CD4-positive, alpha-beta T cell treated with Interferon alpha-2 for 1 hour (primary cell): Measurements from ENCODE around the gene SURF2.
"Not testable (repeated sequence)": the region's sequence is repeated elsewhere in the genome, so short reads cannot be mapped to it uniquely, and the experiment has no call there.

ENCODE experiments used
- DNase-seq, 2 donors: peaks; one replicate each; pipeline ENCODE4 v3.0.0-alpha.2; 2020 to 2022

Gene SURF2

DNA sequence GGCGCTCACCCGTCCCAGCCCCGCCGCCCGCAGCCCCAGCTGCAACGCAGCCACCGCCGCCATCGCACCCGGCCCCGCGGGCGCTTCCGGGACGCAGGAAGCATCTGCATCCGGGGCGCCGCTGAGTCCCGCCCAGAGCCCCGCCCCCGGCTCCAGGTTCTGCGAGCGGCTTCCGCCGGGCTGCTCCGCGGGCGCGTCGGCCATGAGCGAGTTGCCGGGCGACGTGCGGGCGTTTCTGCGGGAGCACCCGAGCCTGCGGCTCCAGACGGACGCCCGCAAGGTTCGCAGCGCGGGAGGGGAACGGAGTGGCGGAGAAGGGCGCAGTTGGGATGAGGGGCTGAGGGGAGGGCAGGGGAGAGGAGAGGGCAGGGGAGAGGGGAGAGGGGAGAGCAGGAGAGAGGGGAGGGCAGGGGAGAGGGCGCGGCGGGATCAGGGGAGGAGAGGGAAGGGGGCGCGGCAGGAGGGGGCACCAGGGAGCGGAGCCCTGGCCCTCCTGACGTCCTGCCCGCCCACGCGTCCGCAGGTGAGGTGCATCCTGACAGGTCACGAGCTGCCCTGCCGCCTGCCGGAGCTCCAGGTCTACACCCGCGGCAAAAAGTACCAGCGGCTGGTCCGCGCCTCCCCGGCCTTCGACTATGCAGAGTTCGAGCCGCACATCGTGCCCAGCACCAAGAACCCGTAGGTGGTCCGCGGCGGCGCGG is at the start of gene SURF2, which contains the start of gene SURF1:
Gene SURF2, plus strand, starts transcription at position 160 of the 701 bp plus-strand sequence. Its CDS starts 43 bp downstream, at position 203.
Gene SURF1, minus strand, starts transcription at position 97 of the 701 bp plus-strand sequence. Its CDS starts 34 bp downstream, at position 63.
- peak; percentile 85 to 91 for DNase-seq

- DNase-seq, result no peak
Measured at GRCh38 chr9:133307301-133307700, 49.0 kb upstream of the SURF2 start.

- DNase-seq, result no peak
Measured at GRCh38 chr9:133309608-133310007, 46.7 kb upstream of the SURF2 start.

DNA sequence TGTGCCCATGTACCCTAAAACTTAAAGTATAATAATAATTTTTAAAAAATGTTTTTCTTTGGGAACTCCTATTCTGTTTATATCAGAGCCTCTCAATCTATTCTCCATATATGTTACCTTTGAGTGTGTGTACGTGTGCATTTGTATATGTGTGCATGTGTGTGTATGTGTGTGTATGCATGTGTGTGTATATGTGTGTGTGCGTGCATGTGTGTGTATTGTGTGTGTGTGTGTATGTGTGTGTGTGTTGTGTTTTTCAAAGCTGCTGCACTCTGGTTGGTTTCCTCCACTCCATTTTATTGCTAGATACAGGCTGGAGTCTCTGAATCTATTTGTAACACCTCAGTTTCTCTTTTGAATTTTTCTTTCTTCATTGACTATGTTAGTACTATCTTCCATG is 40.4 kb upstream of the SURF2 start:
- no peak for DNase-seq

GRCh38 chr9:133317551-133317950 is 38.8 kb upstream of the SURF2 start:
- not testable (repeated sequence) for DNase-seq

- no peak for DNase-seq
Measured at GRCh38 chr9:133320421-133320881, 35.9 kb upstream of the SURF2 start.

DNA sequence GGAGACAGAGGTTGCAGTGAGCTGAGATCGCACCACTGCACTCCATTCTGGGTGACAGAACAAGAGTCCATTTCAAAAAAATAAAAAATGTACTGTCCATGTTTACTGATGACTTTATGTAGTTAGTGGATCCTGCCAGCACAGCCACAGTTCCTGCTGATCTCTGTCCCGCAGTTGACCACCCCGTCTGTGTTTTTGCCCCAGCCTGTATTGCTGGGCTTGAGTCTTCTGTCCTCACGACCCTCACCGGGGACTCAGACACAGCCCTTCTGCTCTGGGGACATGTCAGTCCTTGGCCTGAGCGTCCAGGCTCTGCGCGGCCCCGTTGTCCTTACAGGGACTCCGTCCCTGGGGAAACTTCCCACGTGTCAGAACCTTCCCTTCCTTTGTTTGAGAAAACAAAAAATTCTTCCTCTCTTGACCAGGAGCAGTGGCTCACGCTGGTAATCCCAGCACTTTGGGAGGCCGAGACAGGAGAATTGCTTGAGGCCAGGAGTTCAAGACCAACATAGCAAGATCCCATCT is 34.9 kb upstream of the SURF2 start:
- no peak for DNase-seq

DNA sequence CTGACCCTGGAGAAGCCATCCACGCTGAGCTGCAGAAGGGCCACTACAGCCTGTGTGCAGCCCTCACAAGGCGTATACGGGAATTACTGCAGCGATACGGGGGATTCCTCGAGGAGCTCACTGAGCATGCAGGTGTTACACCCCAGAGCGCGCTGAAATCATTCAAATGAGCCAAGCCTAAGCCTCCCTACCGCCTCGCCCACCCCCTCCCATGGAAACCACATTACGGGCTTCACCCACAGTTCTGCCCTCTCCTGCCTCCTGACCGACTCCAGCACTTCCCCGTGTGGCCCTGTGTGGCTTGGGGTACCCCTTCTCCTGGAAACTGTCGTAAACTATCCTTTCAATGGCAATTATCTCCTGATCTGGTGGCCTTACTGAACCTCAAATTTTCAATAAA is 33.6 kb upstream of the SURF2 start:
- DNase-seq, result no peak

DNA sequence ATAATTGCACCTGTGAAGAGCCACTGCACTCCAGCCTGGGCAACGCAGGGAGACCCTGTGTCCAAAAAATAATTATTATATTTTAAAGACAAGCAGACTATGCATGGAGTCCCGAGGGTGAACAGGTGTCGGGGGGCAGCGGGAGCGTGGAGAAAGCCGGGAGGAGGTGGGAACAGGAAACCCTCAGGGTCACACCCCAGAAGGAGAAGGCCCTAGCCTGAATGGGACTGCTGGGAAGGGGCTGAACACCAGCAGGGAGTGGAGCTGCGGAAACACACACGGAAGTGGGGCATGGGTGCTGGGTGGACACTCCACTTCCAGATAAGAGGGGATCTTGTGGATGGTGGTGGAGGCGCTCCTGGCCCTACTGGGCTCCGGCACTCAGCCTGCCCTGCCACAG is 33.1 kb upstream of the SURF2 start:
- DNase-seq, result no peak

- no peak for DNase-seq
Measured at GRCh38 chr9:133323991-133324703, 32.2 kb upstream of the SURF2 start.

- not testable (repeated sequence) for DNase-seq
Measured at GRCh38 chr9:133327021-133327420, 29.3 kb upstream of the SURF2 start.

- no peak for DNase-seq
Measured at GRCh38 chr9:133327834-133328484, 28.4 kb upstream of the SURF2 start.

- not testable (repeated sequence) for DNase-seq
Measured at GRCh38 chr9:133329306-133330156, 26.8 kb upstream of the SURF2 start.

- DNase-seq, result no peak
Measured at GRCh38 chr9:133331221-133331620, 25.1 kb upstream of the SURF2 start.

DNA sequence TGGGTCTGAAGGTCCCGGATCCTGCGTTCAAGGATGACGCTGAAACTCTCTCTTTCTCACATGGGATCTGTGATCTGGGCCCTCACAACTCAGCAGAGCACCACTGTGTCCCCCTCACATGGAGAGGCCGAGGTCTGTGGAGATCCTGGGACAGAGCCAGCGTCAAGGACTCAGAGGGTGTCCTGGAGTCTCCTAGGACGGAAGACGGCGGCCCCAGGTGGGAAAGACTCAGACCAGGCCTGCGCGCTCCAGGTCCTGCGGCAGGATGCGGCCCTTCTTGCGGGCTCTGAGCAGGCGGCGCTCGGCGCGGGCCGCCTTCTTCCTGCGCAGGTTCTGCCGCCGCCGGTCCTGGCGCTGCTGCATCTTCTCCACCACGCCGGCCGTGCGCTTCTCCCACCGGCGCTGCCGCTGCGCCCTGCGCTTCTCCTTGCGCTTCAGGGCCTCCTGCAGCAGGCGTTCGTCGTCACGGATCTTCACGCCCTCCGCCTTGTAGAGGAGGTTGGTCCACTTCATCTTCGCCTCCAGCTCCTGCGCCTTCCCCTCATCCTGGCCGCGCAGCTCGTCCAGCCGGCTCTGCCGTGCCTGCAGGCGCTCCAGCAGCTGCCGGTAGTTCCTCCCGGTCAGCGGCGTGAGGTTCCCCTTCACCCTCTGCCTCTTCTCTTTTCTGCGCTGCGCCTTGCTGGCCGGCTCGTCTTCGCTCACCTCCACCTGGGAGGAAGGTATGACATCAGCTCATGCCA is 24.5 kb upstream of the SURF2 start:
- no peak for DNase-seq

DNA sequence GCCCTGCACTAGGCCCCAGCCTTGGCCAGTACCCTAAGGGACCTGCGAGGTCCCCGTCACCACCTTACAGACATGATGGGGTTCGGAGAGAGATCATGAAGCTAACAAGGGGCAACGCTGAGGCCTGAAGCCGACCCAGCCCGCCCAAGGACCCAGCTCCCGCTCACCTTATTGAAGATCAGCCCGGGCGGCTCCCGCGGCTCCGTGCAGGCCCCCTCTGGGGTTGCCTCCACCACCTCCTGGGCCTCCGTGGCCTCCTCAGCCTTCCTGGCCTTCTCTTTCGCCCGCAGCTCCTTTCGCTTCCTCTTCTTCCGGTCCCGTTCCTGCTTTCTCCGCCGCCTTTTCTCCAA is 24.0 kb upstream of the SURF2 start:
- no peak for DNase-seq

DNA sequence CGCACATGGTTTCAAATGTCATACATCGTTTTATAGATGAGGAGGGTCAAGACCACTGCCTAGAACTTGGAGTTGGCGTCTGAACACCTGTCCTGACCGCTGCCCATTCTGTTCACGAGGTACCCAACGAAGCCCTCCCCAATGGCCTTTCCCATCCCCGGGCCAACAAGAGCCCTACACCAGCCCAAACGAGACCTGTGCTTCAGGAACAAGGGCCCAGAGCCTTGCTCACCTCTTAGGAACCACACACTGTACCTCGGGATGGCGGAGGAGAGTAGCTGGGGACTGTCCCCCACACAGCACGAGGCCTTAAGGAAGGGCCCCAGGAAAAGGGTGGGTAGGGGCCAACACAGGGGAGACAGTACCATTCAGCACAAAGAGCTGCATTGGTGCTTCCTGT is 23.3 kb upstream of the SURF2 start:
- no peak for DNase-seq

GRCh38 chr9:133333566-133333965 is 22.8 kb upstream of the SURF2 start:
- DNase-seq, result no peak

DNA sequence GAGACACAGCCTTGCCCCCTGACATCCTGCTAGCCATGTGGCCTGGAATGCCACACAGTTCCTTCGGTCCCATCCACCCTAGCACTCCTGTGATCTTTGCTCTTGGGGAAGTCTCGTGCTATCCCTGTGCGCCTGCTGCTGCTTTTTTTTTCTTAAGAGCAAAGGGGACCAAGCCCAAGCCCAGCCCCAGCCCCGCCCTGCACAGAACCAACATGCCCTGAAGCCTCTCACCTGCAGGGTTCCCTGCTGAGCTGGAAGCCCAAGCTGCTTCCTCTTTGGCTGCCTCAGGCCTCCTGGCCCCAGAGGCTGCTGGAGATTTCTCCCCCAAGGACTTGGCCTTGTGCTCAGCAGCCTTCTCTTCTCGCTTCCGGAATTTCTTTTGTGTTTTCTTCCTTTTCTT is 22.2 kb upstream of the SURF2 start:
- DNase-seq, result no peak

DNA sequence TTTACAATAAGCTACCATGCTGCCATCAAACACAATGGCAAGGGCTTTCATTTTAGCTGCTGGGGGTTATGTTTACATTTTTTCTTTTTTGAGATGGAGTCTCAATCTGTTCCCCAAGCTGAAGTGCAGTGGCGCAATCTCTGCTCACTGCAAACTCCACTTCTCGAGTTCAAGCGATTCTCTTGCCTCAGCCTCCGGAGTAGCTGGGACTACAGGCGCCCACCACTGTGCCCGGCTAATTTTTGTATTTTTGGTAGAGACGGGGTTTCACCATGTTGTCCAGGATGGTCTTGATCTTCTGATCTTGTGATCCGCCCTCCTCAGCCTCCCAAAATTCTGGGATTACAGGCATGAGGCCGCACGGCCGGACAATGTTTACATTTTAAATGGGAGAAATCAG is 21.5 kb upstream of the SURF2 start:
- not testable (repeated sequence) for DNase-seq

DNA sequence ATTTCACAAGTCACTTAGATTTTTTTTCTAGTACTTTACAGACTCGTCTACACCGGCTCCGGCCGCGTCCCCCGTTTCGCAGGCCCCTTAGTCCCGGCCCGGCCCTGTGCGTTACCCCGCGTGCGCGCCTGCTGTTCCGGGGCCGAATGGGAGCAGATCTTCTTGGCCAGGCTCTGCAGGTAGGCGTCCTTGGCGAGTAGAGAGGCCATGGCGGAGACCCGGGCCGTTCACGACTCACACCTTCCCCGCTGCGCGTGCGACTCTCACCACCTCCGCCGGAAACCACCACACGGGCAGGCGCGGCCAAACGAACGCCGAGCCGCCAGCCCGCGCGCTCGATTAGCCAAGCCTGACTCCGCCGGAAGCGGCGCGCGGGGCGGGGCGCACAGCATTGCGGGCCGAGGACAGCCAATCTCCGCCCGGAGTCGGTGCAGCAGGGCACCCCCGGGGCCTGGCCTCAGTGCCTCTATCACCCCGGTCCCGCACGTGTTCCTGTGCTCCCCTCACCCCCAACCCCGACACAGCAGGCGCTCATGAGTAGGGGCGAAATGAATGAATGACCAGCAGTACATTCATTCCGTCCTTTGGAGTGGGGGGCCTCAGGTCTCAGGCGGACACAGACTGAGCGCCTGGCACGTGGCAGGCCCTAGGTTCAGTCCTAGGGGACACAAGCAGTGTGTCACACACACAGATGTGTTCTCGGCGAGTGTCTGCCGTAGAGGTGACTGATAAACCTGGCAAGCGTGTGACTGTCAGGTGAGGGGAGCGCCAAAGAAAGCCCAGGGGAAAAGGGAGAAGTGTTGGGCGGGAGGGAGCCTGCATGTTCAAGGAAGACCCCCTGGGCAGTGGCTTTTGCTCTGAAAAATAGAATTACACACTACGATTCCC is 20.2 kb upstream of the SURF2 start, which contains the start of gene SURF6:
Gene SURF6, minus strand, starts transcription at position 265 of the 888 bp plus-strand sequence. Its CDS starts 56 bp downstream, at position 209.
- peak; percentile 88 to 94 for DNase-seq
